Keratinocyte (primary cell): ENCODE data around the gene NOX3. TPM values are rescaled to one million over a fixed set of nuclear protein-coding genes. Genes with fewer than 3 reads are reported as not detected.

ENCODE experiments used
- DNase-seq: peaks from one replicate; pipeline ENCODE4 v3.0.0-alpha.2; 2011; ENCODE audit warnings: low read depth, missing footprints, low spot score
- FAIRE-seq: peaks from 2 replicates; lab custom pipeline; 2011; peaks lifted over from hg19 to GRCh38; lab: Jason Lieb, UNC
- H2AFZ ChIP-seq: 2 replicates; pipeline ENCODE4 v1.6.0; 2012; ENCODE audit warnings: low read length, control low read depth, inconsistent platforms; ENCODE audit not compliant: control insufficient read depth
- H3K27ac ChIP-seq: 2 replicates; pipeline ENCODE4 v1.5.1; 2011; ENCODE audit warnings: low read length; ENCODE audit not compliant: control insufficient read depth, insufficient read depth
- H3K27me3 ChIP-seq: 3 replicates; pipeline ENCODE4 v1.6.0; 2011; ENCODE audit warnings: low read length; ENCODE audit not compliant: control insufficient read depth, insufficient read depth; ENCODE audit errors: extremely low read depth
- H3K36me3 ChIP-seq, 2 experiments: 2 replicates in 1 of 2; 3 replicates in 1 of 2; pipeline ENCODE4 v1.5.1; 2011; ENCODE audit warnings: low read length in 2 of 2, mild to moderate bottlenecking in 1 of 2; ENCODE audit not compliant: control insufficient read depth in 2 of 2, insufficient read depth in 2 of 2; ENCODE audit errors: extremely low read depth in 1 of 2
- H3K4me1 ChIP-seq: 3 replicates; pipeline ENCODE4 v1.5.1; 2011; ENCODE audit warnings: low read length; ENCODE audit not compliant: control insufficient read depth, insufficient read depth; ENCODE audit errors: extremely low read depth
- H3K4me2 ChIP-seq: 3 replicates; pipeline ENCODE4 v1.6.0; 2011; ENCODE audit warnings: low read depth, low read length; ENCODE audit not compliant: control insufficient read depth, insufficient read depth; ENCODE audit errors: extremely low read depth
- H3K4me3 ChIP-seq, 3 experiments: fragments of 200-600 bp in 1 of 3; sonication (generic) in 1 of 3; 2 replicates in 2 of 3; 3 replicates in 1 of 3; pipeline ENCODE4 v1.5.1; 2011 to 2016; ENCODE audit warnings: low read length in 3 of 3, mild to moderate bottlenecking in 3 of 3, control low read depth in 2 of 3, inconsistent platforms in 1 of 3, low read depth in 1 of 3, mixed read lengths in 1 of 3, mixed run types in 1 of 3, moderate library complexity in 1 of 3; ENCODE audit not compliant: control insufficient read depth in 2 of 3, insufficient read depth in 2 of 3; ENCODE audit errors: extremely low read depth in 1 of 3
- H3K79me2 ChIP-seq: 2 replicates; pipeline ENCODE4 v1.6.0; 2012; ENCODE audit warnings: low read length; ENCODE audit not compliant: control insufficient read depth, insufficient read depth
- H3K9ac ChIP-seq: 3 replicates; pipeline ENCODE4 v1.6.0; 2011; ENCODE audit warnings: low read length; ENCODE audit not compliant: control insufficient read depth, insufficient read depth; ENCODE audit errors: extremely low read depth
- H3K9me1 ChIP-seq: 3 replicates; pipeline ENCODE4 v1.6.0; 2011; ENCODE audit warnings: low read length; ENCODE audit not compliant: control insufficient read depth, insufficient read depth; ENCODE audit errors: extremely low read depth
- H3K9me3 ChIP-seq: 2 replicates; pipeline ENCODE4 v1.5.1; 2012; ENCODE audit warnings: low read depth, low read length; ENCODE audit not compliant: control insufficient read depth
- H4K20me1 ChIP-seq: 3 replicates; pipeline ENCODE4 v1.6.0; 2011; ENCODE audit warnings: low read length; ENCODE audit not compliant: control insufficient read depth, insufficient read depth; ENCODE audit errors: extremely low read depth
- CTCF ChIP-seq, 3 experiments: IDR thresholded peaks in 1 of 3; conservative IDR thresholded peaks in 1 of 3; optimal IDR thresholded peaks in 1 of 3; 2 replicates in 2 of 3; 3 replicates in 1 of 3; pipeline versions ENCODE3 to v1.5.1; 2011; ENCODE audit warnings: low read length in 3 of 3, mild to moderate bottlenecking in 3 of 3, moderate library complexity in 2 of 3, control low read depth in 1 of 3, inconsistent platforms in 1 of 3; ENCODE audit not compliant: insufficient read depth in 2 of 3; ENCODE audit errors: extremely low read depth in 1 of 3
- EZH2 ChIP-seq: IDR thresholded peaks from one replicate; pipeline ENCODE4 v1.6.1; 2012; ENCODE audit warnings: inconsistent platforms, mild to moderate bottlenecking, low read length, moderate library complexity
- dilution Hi-C: fragments of 300-500 bp; cut with MboI; formaldehyde crosslinking; loops from one replicate; pipeline ENCODE4 v1.7.0; 2020; ENCODE audit warnings: low sequenced_read_pairs; ENCODE audit not compliant: extremely low pct_ligation_motif_present
- polyA plus RNA-seq, 5 experiments: library from polyadenylated mRNA; depleted of rRNA in 3 of 5; stranded (reverse) in 3 of 5; stranded (forward) in 1 of 5; unstranded in 1 of 5; fragments of >200 nt; gene quantifications; 1 replicate in 1 of 5; 2 replicates in 3 of 5; 3 replicates in 1 of 5; pipeline versions ENCODE4 v1.2.1 to v1.2.3, GENCODE V29; 2011 to 2012; ENCODE audit warnings: missing spikeins in 2 of 5, low read depth in 1 of 5, low replicate concordance in 1 of 5

Gene NOX3
- polyA plus RNA-seq, 1 donor (not counting 4 experiments of a cell fraction or from before 2014, with no cell fraction given), result not detected

GRCh38 chr6:155374681-155375080 lies 81.0 kb downstream of the NOX3 start:
- Histone ChIP-seq H3K9ac (no peak overlapping the region), H3K9me1 (no peaks in the 10 kb centered on the region), H3K4me3 (no peak overlapping the region), H2AFZ (no peak overlapping the region), H3K79me2 (no peaks in the 10 kb centered on the region), H4K20me1 (no peaks in the 10 kb centered on the region), H3K4me2 (no peak overlapping the region), H3K36me3 (no peaks in the 10 kb centered on the region), H3K27me3 (peaks cover 6% of the 10 kb centered on the region), H3K4me1 (no peaks in the 10 kb centered on the region), H3K27ac (no peak overlapping the region), H3K9me3 (no peaks in the 10 kb centered on the region)
- FAIRE-seq, result peak; percentile 23
- TF ChIP-seq EZH2, result no peak
- no peak for TF ChIP-seq CTCF (optimal IDR thresholded peaks at IDR 0.05 in 1 of 3, IDR thresholded peaks at IDR 0.05 in 1 of 3, conservative IDR thresholded peaks at IDR 0.05 in 1 of 3; ENCODE audit: extremely low read depth in 1 of 3, insufficient read depth in 2 of 3, low read length in 3 of 3)
- dilution Hi-C loops, result no loop called here
- no peak for DNase-seq

- FAIRE-seq (no peak), DNase-seq (no peak)
- no peak overlapping the region for H2AFZ ChIP-seq
- H3K9ac ChIP-seq, result no peak overlapping the region
- no peaks in the 10 kb centered on the region for H3K79me2 ChIP-seq
- H3K27ac ChIP-seq, result no peak overlapping the region
- H3K4me3 ChIP-seq, result no peak overlapping the region
- H3K27me3 ChIP-seq, result peaks cover 6% of the 10 kb centered on the region
- H4K20me1 ChIP-seq, result no peaks in the 10 kb centered on the region
- no peak for TF ChIP-seq EZH2
- no peak for TF ChIP-seq CTCF (optimal IDR thresholded peaks at IDR 0.05 in 1 of 3, IDR thresholded peaks at IDR 0.05 in 1 of 3, conservative IDR thresholded peaks at IDR 0.05 in 1 of 3; ENCODE audit: extremely low read depth in 1 of 3, insufficient read depth in 2 of 3, low read length in 3 of 3)
- no peak overlapping the region for H3K4me2 ChIP-seq
- H3K4me1 ChIP-seq, result no peaks in the 10 kb centered on the region
- H3K9me3 ChIP-seq, result no peaks in the 10 kb centered on the region
- dilution Hi-C loops, result no loop called here
- H3K9me1 ChIP-seq, result no peaks in the 10 kb centered on the region
- no peaks in the 10 kb centered on the region for H3K36me3 ChIP-seq
Observed at GRCh38 chr6:155373276-155373675, 82.4 kb downstream of the NOX3 start.
